Fibroblast of pulmonary artery (primary cell): ENCODE data around the gene ZNF747.
"Not testable (repeated sequence)": the region's sequence is repeated elsewhere in the genome, so short reads cannot be mapped to it uniquely, and the experiment has no call there.

Experiments used
- DNase-seq: peaks from one replicate; pipeline ENCODE4 v3.0.0-alpha.2; 2010; ENCODE audit warnings: low read depth
- H3K4me3 ChIP-seq: replicated peaks from 2 replicates; pipeline ENCODE4 v1.5.1; 2011; ENCODE audit warnings: low read depth, mild to moderate bottlenecking, control low read depth, low read length, moderate library complexity
- TF ChIP-seq, protein P1 (sequence below): IDR thresholded peaks from 2 replicates; pipeline ENCODE4 v1.5.1; 2011; ENCODE audit warnings: mild to moderate bottlenecking, control low read depth, low read length, inconsistent platforms; ENCODE audit errors: missing control alignments

Gene ZNF747

DNA sequence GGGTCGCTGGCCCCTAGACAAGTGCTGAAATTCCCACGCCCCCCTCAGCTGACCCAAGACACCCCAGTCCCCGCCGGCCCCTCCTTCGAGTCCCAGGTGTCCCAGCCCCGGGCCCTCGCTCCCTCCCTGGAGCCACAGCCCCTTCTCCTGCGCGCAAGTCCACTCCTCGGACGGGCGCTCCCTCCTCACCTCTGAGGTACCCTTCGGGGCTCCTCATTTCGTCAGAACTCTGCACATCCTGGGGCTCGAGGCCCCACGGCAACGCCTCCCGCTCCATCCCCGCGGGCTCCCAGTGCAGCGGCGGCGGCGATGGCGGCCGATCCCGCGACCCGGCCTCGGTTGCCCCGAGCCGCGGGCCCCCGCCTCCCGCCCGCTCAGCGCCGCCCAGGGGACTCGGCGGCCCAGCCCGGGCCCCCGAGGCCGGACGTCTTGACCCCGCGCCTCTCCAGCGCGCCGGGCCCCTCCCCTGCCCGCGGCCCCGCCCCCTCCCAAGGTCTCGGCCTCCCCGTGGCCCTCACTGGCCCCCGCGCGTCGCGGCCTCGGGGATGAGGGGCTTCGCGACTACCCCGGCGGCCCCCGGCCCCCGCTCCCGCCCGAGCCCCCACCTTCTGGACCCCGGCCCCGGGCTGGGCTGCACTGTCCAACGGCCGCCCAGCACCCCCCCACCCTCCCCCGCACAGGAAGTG, 8.4 kb downstream of the ZNF747 start, which contains the start of gene ZNF768:
ZNF768 (minus strand) TSS at position 430 of the 686 bp plus-strand sequence; CDS start at position 277, 153 bp downstream.
- peak within 1 kb of the TSS; percentile 79 for H3K4me3 ChIP-seq
- TF ChIP-seq, protein P1, sequence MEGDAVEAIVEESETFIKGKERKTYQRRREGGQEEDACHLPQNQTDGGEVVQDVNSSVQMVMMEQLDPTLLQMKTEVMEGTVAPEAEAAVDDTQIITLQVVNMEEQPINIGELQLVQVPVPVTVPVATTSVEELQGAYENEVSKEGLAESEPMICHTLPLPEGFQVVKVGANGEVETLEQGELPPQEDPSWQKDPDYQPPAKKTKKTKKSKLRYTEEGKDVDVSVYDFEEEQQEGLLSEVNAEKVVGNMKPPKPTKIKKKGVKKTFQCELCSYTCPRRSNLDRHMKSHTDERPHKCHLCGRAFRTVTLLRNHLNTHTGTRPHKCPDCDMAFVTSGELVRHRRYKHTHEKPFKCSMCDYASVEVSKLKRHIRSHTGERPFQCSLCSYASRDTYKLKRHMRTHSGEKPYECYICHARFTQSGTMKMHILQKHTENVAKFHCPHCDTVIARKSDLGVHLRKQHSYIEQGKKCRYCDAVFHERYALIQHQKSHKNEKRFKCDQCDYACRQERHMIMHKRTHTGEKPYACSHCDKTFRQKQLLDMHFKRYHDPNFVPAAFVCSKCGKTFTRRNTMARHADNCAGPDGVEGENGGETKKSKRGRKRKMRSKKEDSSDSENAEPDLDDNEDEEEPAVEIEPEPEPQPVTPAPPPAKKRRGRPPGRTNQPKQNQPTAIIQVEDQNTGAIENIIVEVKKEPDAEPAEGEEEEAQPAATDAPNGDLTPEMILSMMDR: no peak
- peak; percentile 40 for DNase-seq

DNA sequence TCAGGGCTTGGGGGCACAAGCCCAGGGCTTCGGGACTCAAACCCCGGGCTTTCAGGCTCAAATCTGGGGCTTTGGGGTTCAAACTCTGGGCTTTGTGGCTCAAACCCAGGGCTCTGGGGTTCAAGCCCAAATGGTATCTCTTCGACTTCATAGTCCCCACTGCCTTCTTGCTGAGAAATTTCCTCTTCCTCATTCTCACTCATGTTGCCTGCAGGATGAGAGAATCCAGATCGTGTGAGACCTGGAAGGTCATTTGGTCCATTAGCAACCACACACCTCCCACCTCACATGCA, 8.9 kb downstream of the ZNF747 start:
- TF ChIP-seq, protein P1: no peak
- peak overlapping the region; percentile 79 for H3K4me3 ChIP-seq
- DNase-seq: no peak

- TF ChIP-seq, protein P1: no peak
- no peak overlapping the region for H3K4me3 ChIP-seq
- no peak for DNase-seq
Measured at GRCh38 chr16:30524575-30525568, 9.8 kb downstream of the ZNF747 start.

- peak; percentile 11 for DNase-seq
- H3K4me3 ChIP-seq: no peak overlapping the region
- TF ChIP-seq, protein P1: no peak
Measured at GRCh38 chr16:30523768-30524574, 10.7 kb downstream of the ZNF747 start.

- H3K4me3 ChIP-seq, DNase-seq: not testable (repeated sequence)
Measured at GRCh38 chr16:30522702-30523463, 11.8 kb downstream of the ZNF747 start.

DNA sequence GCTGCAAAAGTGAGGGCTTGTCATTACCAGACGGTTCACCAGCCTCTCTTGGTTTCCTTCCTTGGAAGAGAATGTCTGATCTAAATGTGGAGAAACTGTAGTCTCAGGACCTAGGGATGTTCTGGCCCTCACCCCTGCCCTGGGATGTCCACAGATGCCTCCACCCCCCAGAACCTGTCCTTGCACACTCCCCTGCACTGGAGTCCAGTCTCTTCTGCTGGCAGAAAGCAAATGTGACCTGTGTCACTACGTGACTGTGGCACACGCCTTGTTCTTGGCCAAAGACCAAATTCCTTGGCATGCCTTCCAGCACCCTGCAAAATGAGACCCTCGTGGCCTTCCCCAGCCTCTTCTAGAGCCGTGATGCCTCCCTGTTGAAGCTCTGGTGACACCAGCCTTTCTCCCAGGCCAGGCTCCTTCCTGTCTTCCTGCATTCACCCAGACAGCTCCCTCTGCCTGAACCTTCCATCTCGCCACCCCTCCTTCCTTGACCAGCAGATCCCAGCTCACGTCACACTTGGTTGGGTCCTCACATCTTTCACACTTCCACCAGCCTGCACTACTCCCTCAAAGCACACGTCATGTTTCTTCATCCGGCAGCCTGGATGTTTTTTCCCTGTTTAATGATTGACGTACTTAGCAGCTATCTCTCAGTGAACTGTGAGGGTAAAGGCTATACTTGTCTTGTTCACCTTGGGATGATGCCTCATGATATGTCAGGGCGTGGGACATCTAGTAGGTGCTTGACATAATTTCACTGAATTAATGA, 12.6 kb downstream of the ZNF747 start:
- TF ChIP-seq, protein P1: no peak
- no peak for DNase-seq
- H3K4me3 ChIP-seq: no peak overlapping the region
